Stimulated activated CD4-positive, alpha-beta T cell treated with anti-CD3 and anti-CD28 coated beads, Interleukin-4, amount 100 ng/mL, for 48 hours (primary cell): ENCODE measurements around the gene CDC42BPG.
A peak's percentile ranks its signal among the peaks of the same experiment; 100 is the strongest.

ENCODE experiments used
- DNase-seq, 2 donors: peaks; one replicate each; pipeline ENCODE4 v3.0.0-alpha.2; 2020; ENCODE audit warnings: low read depth in 2 of 2

The CDC42BPG gene

DNA sequence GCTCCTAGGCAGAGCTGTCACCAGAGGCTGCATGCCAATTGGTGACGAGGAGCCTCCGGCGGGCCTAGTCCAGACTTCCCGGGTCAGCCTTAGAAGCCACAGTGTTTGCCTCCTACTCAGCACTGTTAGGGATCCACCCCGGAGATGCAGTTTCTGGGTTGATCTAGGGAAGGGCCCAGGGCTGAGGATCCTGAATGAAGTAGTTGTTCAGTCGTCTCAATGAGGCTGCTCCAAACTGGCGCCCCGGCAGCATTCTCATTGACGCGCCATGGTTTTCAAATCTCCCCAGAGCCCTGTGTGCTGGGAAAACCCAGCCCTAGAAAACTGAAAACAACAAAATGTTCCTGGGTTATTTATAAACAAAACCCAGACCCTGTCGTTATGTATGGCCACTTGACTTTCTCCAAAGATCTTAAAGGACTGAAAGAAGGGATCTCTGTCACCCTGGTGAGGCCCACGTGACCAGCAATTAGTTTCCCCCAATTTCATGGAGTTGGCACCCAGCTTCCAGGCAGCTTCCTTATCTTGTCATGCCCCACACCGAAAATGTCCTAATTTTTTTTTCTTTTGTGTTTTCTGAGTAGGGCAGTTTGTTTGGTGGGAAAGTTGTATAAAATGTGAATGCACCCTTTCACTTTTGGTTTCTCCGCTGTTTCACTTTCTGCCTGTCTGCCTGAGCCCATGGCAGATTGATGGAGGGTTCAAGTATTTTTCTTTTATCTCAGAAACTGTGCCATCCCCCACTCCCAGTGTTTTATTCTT lies 36.0 kb upstream of the CDC42BPG start:
- no peak for DNase-seq

DNA sequence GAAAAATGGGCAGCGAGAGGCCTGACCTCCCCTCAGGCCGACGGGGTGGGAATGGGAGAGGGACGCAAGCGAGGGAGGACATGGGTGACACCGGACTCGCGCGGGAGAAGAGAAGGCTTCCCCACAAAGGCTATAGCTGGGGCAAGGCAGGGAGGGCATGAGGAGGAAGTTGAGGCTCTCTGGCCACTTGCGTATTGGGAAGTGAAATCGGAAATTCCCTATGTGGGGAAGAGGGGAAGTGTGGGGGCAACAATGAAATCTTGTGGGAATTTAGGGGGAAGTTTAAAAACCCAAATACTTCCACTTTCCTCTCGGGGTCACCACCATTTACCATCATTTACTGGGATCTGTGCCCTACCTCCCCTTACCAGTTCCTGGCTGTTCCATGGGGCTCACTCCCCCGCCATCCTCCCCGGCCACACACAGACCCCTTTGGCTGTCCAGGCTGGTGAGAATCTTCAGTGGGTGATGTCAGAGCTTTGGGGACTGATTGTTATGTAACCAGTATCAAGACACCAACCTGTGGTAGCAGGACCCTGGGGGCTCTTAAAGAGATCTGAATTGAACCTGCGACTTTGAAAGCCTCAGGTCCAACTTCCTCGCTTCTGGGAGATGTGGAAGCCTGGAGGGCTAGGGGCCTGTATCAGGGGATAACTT lies 34.9 kb upstream of the CDC42BPG start:
- DNase-seq, result no peak

DNA sequence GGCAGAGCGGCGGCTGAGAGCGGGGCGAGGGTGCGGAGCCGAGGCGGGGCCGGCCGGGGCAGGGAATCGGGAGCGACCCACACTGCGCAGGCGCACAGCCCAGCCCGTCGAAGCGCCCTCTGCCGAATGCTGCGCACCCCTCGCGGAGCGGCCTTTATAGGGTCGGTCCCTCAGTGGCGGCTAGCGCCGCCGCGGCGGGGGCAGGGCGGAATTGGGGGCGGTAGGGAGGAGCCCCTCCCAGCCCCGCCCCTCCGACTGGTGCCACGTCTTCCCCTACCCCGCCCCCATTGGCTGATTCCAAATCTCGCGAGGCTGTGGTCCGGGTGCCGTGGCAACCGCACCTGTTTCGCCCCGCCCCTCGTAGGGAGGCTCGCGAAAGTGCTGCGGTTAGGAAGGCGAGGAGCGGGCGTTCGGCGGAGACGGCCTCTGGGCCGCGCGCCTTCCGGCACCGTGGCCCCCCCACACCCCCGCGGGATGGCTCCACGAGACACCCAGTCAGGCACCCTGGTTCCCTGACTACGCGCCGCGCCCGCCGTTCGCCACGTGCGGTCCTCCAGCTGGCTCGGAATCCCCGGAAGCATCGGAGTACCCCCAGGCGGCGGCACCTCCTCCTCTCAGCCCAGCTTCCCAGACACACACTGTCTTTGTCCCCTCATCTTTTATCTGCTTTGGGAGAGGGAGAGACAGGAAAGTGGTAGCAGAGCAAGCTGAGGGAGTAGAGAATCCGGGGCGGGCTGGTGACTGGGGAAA lies 34.2 kb upstream of the CDC42BPG start, which contains the start of gene EHD1:
Gene EHD1, minus strand, starts transcription at position 128 of the 750 bp plus-strand sequence. CDS start 157 bp downstream, outside the sequence.
- peak; percentile 100 for DNase-seq

DNA sequence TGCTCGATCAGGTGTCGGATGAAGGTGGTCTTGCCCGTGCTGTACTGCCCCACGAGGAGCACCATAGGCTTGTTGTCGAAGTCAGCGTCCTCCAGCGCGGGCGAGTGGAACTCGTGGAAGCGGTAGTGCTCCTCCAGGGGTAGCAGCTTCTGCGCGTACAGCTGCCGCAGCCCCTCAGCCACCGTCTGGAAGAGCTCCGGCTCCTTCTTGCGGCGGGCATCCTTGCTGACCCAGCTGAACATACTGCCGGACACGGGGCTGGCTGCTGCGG lies 33.7 kb upstream of the CDC42BPG start:
- no peak for DNase-seq

DNA sequence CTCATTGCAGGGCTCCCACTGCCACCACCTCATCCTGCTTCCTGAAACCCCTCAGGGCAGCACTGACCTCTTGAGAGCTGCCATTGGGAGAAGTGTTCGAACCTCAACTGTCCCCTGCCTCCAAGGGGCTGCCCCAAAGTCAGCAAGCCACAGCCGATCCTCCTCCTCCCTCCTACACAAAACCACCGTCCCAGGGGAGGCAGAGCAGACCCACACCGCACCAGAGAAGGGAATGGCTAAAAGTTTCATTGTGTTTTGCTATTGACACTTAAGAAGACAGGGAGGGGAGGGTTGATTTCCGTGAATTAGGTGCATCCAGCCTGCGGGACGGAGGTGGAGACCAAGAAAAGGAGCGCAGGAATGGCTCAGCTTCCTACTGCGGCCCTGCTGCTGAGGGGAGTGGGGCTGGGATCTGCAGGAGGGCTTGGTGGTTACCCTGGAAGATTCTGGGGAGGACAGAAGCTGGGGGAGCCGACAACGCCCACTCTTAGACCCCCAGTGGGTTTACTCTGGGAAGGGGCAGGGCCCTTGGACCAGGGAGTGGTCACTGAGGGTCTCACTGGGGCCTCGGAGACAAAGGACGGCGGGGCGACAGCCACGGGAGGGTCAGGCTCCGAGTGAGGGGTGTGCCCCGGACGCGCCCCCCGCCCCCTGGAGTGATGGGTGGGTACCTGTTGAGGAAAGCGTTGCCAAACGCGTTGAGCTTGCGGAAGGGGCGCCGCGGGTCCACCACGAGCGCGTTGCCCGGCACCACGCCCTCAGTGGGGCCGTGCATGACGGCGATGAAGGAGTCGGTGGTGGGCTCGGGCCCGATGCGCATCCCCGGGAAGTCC lies 33.2 kb upstream of the CDC42BPG start:
- DNase-seq, result no peak

DNA sequence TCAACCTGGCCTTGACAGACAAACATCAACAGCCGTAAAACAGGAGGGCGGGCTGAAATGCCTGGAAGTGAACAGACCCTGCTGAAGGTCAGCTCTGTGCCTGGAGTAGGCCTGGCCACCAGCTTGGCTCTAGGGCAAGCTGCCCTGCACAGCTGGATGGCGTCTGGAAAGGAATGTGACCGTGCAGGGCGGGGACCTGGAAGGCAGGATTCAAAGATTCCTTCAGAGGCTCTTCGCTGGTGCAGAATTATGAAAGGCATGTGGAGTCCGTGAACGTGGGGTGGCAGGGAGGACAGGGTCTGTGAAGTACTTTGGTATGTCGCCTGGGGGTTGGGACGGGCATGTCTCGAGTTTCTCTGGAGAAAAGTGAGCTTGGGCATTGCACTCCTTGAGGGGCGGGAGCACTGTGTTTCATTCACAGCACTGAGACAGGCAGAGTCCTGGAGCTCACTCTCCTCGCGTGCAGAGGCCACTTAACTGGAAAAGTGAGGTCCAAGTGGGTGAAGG lies 32.4 kb upstream of the CDC42BPG start:
- DNase-seq, result no peak

DNA sequence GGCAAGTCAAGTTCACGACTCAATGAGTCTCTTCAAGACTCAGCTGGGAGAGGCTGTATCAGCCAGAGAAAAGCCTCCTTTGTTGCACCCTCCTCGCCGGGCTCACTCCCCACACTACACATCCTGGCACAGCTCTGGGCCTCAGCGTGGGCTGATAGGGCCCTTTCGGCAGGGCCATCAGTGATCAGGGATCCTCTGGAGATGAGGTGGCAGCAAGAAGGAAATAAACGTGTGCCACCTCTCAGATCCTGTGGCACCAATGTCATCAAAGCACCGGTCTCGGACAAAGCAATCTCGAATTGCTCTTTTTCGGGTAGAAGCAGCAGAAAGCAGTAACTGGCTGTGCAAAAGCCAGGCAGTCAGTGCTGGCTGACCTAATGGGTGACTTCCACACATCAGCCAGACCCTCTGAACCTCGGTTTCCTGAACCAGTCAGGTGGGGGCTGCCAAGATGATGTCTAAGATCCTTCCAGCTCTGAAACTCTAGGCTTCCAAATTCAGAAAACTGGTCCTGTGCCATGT lies 31.8 kb upstream of the CDC42BPG start:
- no peak for DNase-seq

DNA sequence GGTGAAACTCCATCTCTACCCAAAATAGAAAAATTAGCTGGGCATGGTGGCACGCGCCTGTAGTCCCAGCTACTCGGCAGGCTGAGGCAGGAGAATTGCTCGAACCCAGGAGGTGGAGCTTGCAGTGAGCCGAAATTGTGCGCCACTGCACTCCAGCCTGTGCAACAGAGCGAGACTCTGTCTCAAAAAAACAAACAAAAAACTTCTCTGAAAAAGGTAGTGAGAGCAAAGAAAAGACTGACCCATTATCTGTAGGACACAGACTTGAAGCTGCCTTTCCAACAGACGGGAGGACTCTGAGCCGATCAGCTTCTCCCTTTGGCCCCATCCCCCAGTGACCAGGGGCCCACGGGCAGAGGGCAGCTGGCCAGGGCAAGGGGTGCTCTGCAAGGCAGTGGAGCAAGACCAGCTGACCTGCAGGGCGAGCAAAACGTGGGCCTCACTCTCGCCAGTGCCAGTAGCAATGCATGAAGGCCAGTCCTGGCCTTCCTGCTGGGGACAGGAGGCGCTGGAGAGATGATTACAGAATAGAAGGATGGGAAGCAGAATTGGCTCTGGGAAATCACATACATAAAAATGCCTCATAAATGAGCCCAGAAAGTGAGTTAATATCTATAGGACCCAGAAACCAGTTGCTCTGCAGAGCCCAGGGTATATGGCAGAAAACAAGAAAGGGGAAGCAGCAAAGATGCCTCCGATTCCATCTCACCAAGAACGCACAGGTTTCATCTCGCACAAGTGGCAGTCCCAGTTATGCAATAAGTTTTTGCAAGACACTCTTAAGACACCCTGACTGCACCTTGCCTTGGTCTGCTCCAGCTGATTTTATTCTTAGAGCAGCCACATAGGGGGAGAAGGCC lies 31.1 kb upstream of the CDC42BPG start:
- DNase-seq, result no peak

DNA sequence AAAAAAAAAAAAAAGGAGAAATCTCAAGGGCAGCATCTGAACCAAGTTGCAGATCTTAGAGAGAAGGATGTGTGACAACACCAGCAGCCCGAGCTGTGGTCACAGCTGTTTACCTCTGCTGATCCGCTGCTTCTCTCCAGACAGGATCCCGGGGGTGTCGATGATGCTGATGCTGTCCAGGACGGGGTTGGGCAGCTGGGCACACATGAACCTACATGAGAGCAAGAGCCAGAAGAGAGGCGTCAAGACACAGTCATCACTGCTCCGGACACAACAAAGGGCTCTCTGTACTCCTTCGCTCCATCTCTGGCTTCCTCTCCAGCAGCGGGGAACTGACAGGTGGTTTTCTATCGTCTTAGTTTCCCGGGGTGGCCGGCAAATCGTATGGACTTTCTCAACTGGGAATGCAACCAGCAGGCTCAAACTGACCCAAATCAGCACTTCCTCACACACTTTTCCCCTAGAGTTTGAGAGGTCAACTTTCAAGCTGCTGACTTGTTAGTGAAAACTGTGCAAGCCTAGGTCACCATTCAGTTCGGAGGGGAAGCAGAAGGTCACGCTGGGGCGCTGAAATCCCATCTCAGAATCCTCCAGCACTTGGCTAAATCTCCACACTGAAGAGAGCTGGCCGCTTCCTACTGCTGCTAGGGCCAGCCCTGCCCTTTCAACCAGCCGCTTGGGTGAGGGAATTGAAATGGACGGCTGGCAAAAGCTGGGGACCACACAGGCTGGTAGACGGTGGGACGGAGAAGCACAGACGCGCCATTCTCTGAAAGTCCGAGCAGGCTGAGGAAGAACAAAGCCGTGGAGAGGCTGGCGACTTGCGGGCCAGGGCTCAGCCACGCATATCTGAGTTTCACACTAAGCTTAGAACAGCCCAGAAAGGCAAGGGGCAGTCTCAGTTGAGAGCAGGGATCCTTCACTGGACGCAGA lies 30.1 kb upstream of the CDC42BPG start:
- DNase-seq, result no peak

DNA sequence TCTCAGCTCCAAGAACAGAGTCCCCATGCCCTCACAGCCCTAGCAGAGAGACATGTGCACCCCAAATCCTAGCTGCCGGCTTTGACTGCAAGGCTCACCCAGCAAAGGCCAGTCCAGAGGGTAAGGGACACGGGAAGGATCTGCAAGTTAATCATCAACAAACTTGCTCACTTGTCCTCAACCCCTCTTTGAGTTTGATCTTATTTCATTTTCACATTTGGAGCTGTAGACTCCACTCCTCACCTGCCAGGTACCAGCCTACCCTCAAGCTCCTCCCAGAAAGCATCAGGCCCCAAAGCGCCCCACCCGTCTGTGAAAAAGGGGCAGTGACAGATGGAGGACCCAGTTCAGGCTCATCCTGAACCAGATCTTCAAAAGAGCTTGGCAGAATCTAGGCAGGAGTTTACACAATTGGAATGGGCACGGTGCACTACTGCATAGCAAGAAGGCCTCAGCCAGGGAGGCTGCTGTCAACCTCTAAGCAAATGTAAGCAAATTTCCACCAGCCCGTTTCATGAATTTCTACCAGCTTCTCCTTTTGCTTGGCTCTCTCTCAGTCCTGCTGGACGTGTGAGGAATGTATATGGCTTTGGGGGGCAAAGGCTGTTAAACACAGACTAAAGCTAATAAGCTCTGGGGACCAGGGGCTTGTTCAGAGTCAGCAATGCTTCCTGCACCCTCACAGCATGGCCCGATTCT lies 28.5 kb upstream of the CDC42BPG start:
- no peak for DNase-seq

DNA sequence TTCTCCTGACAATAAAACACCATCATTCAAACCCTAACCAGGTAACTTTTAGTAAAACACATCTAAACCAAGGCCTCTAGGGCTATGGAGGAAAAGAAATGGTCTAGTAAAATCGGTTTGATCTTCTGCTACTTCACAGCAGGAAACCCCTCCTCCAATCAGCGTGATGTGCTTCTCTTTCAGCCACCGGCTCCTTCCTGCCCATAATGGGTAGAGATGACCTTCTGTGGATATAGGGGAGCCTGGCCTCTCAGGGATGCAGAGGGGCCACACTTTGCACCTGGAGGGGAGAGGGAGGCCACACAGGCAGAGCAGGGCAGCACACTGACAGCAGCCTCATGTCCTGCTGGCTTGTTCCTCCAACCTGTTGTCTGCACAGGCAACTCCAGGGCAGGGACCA lies 27.0 kb upstream of the CDC42BPG start:
- no peak for DNase-seq

DNA sequence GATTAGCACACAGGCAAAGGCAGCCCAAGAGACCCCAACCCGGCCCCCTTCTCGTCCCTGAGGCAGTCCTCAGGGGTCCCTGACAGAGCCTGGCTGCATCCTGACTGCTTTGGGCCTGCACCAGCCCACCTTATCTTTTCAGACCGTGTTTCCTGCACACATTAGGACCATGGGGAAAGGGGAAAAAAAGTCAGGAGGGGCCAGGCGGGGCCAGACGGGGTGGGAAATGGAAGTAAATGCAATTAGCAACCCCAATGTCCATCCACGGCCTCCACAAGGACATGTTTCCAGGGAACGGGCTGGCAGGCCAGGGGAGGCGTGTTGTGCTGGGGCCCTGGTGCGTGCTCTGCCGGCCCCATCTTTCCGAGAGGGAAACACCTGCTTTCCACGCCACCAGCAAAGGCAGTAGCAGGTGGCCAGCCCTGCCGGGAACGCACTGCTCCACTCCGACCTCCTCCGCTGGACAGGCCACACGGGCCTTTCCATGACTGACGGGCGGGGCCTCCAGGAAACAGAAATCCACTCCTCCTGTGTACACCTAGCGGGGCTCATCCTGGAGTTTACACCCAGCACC lies 26.5 kb upstream of the CDC42BPG start:
- DNase-seq, result no peak

DNA sequence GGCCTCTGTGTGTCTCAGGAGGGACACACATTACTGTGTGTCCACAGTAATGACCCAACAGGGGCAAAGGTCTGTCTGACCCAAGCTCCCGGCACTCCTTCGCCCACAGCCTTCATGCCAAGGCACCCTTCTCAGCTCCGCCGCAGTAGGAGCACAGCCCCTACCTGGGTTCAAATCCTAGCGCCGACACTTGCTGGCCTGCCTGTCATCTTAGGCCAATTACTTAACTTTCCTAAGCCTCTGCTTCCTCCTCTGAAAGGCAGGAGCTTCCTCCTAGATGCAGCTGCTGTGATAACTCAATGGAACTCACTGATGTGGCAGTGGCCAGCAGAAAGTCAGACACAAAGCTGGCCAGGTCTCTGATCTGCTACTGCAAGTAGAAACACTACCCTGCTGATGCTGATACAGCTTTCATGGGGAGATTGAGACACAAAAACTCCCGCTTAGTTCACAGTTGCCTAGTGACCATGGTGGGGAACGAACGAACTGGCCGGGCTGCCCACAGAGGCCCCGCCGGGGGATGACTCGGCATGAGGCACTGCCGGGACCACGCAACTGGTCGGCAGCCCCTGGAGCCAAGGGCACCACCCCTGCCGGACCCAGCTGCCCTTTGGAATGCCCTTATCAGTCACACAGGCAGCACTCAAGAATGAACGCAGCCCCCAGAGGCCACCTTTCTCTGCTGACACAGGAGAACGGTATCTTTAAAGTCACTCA lies 25.9 kb upstream of the CDC42BPG start:
- no peak for DNase-seq

DNA sequence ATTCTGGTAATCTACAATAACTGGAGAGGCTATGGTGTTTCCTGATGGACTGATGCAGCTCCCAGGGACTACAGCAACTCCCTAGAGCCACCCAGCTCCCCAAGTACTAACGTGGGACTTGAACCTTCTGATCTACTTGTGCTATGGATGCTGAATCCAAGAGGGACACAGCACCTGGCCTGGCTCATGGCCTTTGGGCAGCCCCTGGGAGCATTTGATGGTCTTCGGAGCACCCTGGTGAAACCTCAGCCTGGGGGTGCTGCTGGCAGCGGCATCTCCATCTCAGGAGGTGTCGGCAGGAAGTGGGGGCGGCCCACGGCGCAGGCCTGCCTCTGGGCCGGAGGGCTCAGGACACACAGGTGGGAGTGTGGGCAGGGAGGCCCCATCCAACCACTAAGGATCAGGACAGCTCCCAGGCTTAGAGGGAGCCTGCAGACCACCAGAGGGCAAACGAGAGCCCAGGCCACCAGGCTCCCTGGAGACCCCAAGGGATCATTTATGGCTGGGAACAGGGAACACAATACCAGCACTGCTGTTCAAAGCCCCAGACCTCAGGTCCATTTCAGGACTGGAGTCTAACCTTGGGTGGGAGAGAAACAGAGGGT lies 25.2 kb upstream of the CDC42BPG start:
- DNase-seq, result no peak

DNA sequence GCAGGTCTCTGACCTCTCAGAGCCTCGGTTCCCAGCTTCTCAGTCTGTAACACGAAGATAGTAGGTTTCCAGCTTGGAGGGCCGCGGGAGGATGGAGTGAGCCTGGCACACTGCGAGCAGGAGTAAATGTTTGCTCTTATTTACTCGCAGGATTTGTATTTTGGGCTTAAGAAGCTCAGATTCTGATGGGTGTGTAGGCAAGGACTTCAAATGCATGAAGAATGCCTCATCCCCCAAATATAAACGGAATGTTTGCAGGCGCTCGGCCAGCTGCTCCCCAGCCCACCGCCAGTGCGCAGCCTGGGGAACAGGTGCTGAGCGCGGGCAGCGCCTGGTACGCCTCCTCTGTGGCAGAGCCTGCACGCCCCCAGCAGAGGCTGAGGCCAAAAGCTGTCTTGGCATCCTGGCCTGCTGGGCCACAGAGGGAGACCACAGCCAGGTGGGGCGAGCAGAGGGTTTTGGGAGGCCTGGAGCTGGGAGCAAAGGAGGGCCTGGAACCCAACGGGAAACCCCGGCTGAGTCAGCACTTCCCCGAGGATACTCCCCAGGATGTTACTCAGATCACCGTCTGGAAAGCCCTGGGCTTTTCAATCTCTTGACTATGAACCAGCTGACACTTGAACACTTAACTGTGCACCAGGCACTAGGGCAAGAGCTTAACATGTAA lies 24.6 kb upstream of the CDC42BPG start:
- no peak for DNase-seq

DNA sequence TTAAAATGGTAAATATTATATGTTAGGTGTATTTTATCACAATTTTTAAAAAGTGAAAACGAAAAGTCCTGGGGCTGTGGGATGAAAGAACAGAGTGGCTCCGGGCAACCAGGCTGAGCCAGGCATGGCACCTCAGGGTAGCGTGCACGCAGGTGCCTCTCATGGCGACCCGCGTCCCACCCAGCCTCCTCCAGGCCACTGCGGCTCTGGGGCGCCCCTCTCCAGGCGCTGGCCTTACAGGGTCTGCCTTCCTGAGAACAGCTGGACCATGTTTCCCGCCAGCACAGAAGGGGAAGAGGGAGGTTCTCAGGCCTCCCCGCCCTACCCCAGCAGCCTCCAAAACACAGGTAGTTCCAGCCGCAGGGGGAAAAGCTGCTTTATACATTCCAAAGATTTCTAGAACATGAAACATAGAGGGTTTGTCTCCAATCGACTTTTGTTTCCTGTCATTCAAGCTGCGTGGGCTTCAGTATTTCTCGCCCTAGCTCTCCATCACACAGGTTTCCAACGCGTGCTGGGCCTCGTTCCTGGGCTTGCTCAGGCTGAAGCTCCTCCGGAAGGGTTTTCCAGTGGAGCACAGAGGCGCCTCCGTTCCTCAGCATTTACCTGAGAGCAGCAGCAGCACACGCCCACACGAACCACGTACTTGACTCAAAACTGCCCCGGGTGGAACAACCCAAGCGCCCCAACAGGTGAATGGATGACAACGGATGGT lies 23.5 kb upstream of the CDC42BPG start:
- DNase-seq, result no peak
